ENCODE measurements around the gene NOP10.

DNA sequence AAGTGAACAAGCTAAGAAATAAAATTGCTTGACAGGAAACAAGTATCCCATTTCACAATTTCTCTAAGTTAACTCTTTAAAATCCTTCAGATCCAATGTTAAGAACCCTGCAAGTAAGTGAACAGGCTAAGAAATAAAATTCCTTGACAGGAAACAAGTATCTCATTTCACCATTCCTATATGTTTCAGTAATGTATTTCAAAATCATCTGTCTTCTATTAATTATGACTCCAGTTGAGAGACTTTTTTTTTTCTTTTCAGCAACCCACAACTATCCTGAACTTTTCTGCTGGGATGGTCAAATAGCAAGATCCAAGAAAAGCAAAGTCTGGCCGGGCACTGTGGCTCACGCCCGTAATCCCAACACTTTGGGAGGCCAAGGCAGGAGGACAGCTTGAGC is 3.0 kb downstream of the NOP10 start:
- no peak for TF ChIP-seq YY1 (IDR thresholded peaks at IDR 0.05; ENCODE audit: insufficient read depth, insufficient read length)
- no peak for TF ChIP-seq SUZ12 (IDR thresholded peaks at IDR 0.05; ENCODE audit: extremely low read depth, insufficient read depth, insufficient read length)
- TF ChIP-seq ZNF274 (IDR thresholded peaks at IDR 0.05; ENCODE audit: low read depth, low read length) = no peak

Data from NT2/D1 (cell line).